HepG2 (cell line): ENCODE results near the gene SIK3. TPM values are rescaled to one million over a fixed set of nuclear protein-coding genes. Genes with fewer than 3 reads are reported as not detected.

Source experiments
- ATAC-seq: fragments of 200-7000 bp; cut with Tn5 transposase; 3 replicates; pipeline ENCODE4 v1.9.1; 2020; ENCODE audit warnings: mild to moderate bottlenecking, moderate library complexity
- BruUV-seq: library from RNA; stranded (reverse); fragments of 400-500 nt; replicated peaks from 2 replicates; lab custom pipeline; 2021; lab: Mats Ljungman, UMichigan
- CTCF ChIA-PET: fragments of 300-600 bp; formaldehyde crosslinking; extraction: SDS; loops from one replicate; lab custom pipeline; 2021; ENCODE audit warnings: low total read pairs, inconsistent platforms, low intra/inter-chr PET ratio; lab: Yijun Ruan, JAX
- POLR2A ChIA-PET: fragments of 350-600 bp; sonication (Branson Sonifier 250); formaldehyde crosslinking; loops from one replicate; lab custom pipeline; 2020; ENCODE audit warnings: antibody characterized with exemption, inconsistent platforms; lab: Yijun Ruan, JAX
- DNase-seq: peaks from one replicate; pipeline ENCODE4 v3.0.0-alpha.2; 2015; ENCODE audit warnings: low spot score
- FAIRE-seq: peaks from 3 replicates; lab custom pipeline; 2011; peaks lifted over from hg19 to GRCh38; lab: Jason Lieb, UNC
- H2AFZ ChIP-seq: one replicate; pipeline ENCODE4 v1.6.1; 2011; ENCODE audit warnings: low read length, inconsistent platforms
- H3K27ac ChIP-seq: fragments of 300-600 bp; 3 replicates; pipeline ENCODE4 v1.8.0; 2011; ENCODE audit warnings: mixed run types, mild to moderate bottlenecking, mixed read lengths, low read length, inconsistent platforms; ENCODE audit not compliant: insufficient read depth; ENCODE audit errors: extremely low read length
- H3K27me3 ChIP-seq, 2 experiments: fragments of 200-600 bp in 1 of 2; 2 replicates in 1 of 2; 3 replicates in 1 of 2; pipeline versions ENCODE4 v1.6.0 to v1.8.0; 2011; ENCODE audit warnings: low read length in 2 of 2, mild to moderate bottlenecking in 2 of 2, moderate library complexity in 2 of 2, inconsistent platforms in 1 of 2; ENCODE audit not compliant: insufficient read depth in 2 of 2, control insufficient read depth in 1 of 2
- H3K36me3 ChIP-seq, 2 experiments: fragments of 200-600 bp in 1 of 2; replicated peaks in 1 of 2; 2 replicates in 1 of 2; 3 replicates in 1 of 2; pipeline versions ENCODE4 v1.5.1 to v1.8.0; 2011; ENCODE audit warnings: low read length in 2 of 2, inconsistent platforms in 1 of 2; ENCODE audit not compliant: insufficient read depth in 2 of 2, control insufficient read depth in 1 of 2
- H3K4me1 ChIP-seq: 2 replicates; pipeline ENCODE4 v1.5.1; 2012; ENCODE audit warnings: low read length, inconsistent platforms; ENCODE audit not compliant: insufficient read depth
- H3K4me2 ChIP-seq: 2 replicates; pipeline ENCODE4 v1.6.0; 2011; ENCODE audit warnings: low read depth, low read length, inconsistent platforms
- H3K4me3 ChIP-seq, 3 experiments: fragments of 200-600 bp in 1 of 3; sonication (generic), shearing (Covaris generic) in 1 of 3; replicated peaks in 1 of 3; 2 replicates each; pipeline ENCODE4 v1.5.1; 2011 to 2016; ENCODE audit warnings: low read length in 3 of 3, inconsistent platforms in 2 of 3, low read depth in 2 of 3, mild to moderate bottlenecking in 2 of 3, control low read depth in 1 of 3, mixed read lengths in 1 of 3; ENCODE audit not compliant: insufficient read depth in 1 of 3
- H3K79me2 ChIP-seq: one replicate; pipeline ENCODE4 v1.6.1; 2011; ENCODE audit warnings: low read length, inconsistent platforms; ENCODE audit not compliant: insufficient read depth
- H3K9ac ChIP-seq: 2 replicates; pipeline ENCODE4 v1.6.0; 2011; ENCODE audit warnings: mild to moderate bottlenecking, low read depth, low read length, inconsistent platforms; ENCODE audit not compliant: insufficient read depth
- H3K9me3 ChIP-seq: 2 replicates; pipeline ENCODE4 v1.5.1; 2012; ENCODE audit warnings: mild to moderate bottlenecking, low read length
- H4K20me1 ChIP-seq: 2 replicates; pipeline ENCODE4 v1.6.0; 2011; ENCODE audit warnings: inconsistent platforms, mild to moderate bottlenecking, low read length, moderate library complexity; ENCODE audit not compliant: insufficient read depth
- FIP1L1 ChIP-seq: fragments of 200-400 bp; formaldehyde crosslinking; IDR thresholded peaks from 2 replicates; pipeline ENCODE4 v1.6.1; 2018; ENCODE audit warnings: low read depth, mild to moderate bottlenecking, low read length, moderate library complexity, borderline replicate concordance; ENCODE audit not compliant: insufficient read depth
- FOXC1 ChIP-seq: sonication (generic); formaldehyde crosslinking; IDR thresholded peaks from 2 replicates; pipeline ENCODE4 v1.8.0; 2022; ENCODE audit warnings: mild to moderate bottlenecking, missing genetic modification reagents, borderline replicate concordance
- GATA4 ChIP-seq: sonication (generic); IDR thresholded peaks from 2 replicates; pipeline ENCODE4 v1.6.1; 2016; ENCODE audit warnings: antibody characterized with exemption, low read depth, borderline replicate concordance
- HINFP ChIP-seq: sonication (generic); formaldehyde crosslinking; IDR thresholded peaks from 2 replicates; pipeline ENCODE4 v1.4.0; 2020; ENCODE audit warnings: low read depth, mild to moderate bottlenecking, missing genetic modification reagents
- ISX ChIP-seq: sonication (generic); formaldehyde crosslinking; conservative IDR thresholded peaks from 2 replicates; pipeline ENCODE4 v1.5.0; 2020; ENCODE audit warnings: missing genetic modification reagents
- SKIL ChIP-seq: sonication (generic); formaldehyde crosslinking; IDR thresholded peaks from 2 replicates; pipeline ENCODE4 v1.8.0; 2022; ENCODE audit warnings: missing genetic modification reagents, mild to moderate bottlenecking, moderate library complexity, borderline replicate concordance
- ZBTB25 ChIP-seq: IDR thresholded peaks from 2 replicates; pipeline ENCODE4 v1.6.1; 2018; ENCODE audit warnings: missing genetic modification reagents
- ZBTB34 ChIP-seq: sonication (generic); formaldehyde crosslinking; IDR thresholded peaks from 2 replicates; pipeline ENCODE4 v1.8.0; 2022; ENCODE audit warnings: mild to moderate bottlenecking, missing genetic modification reagents
- ZBTB39 ChIP-seq: sonication (generic); formaldehyde crosslinking; IDR thresholded peaks from 2 replicates; pipeline ENCODE4 v1.5.0; 2020; ENCODE audit warnings: missing genetic modification reagents
- ZFP91 ChIP-seq: sonication (generic); formaldehyde crosslinking; IDR thresholded peaks from 2 replicates; pipeline ENCODE4 v1.9.0; 2022; ENCODE audit warnings: missing genetic modification reagents, mild to moderate bottlenecking, borderline replicate concordance
- ZNF17 ChIP-seq: sonication (generic); formaldehyde crosslinking; IDR thresholded peaks from 2 replicates; pipeline ENCODE4 v1.5.0; 2020; ENCODE audit warnings: mild to moderate bottlenecking, missing genetic modification reagents
- ZNF30 ChIP-seq: sonication (generic); formaldehyde crosslinking; IDR thresholded peaks from 2 replicates; pipeline ENCODE4 v1.5.0; 2020; ENCODE audit warnings: mild to moderate bottlenecking, missing genetic modification reagents
- WGBS: methylation state at CpG from one replicate; pipeline ENCODE4 v1.1.6; 2017; ENCODE audit warnings: low lambda C conversion rate; 5-methylcytosine and 5-hydroxymethylcytosine counted together
- in situ Hi-C: cut with HindIII; loops from 2 replicates; pipeline ENCODE4 v1.10.0; 2017; ENCODE audit warnings: low pct_unique_long_range_greater_than_20kb; ENCODE audit not compliant: extremely low pct_ligation_motif_present
- intact Hi-C: fragments of 100-400 bp; cut with micrococcal nuclease; formaldehyde crosslinking; loops from one replicate; pipeline ENCODE4 v1.10.0; 2022; ENCODE audit not compliant: unreplicated experiment
- polyA plus RNA-seq, 8 experiments: library from polyadenylated mRNA; depleted of rRNA in 3 of 8; stranded (reverse) in 7 of 8; unstranded in 1 of 8; fragments of >200 nt; fragmentation: Illumina TruSeq in 4 of 8; extraction: Trizol in 4 of 8; gene quantifications; 2 replicates each; pipeline versions ENCODE4 v1.2.1 to v1.2.3, GENCODE V29; 2011 to 2016; ENCODE audit warnings: low read depth in 4 of 8, missing spikeins in 1 of 8, mixed read lengths in 1 of 8; ENCODE audit not compliant: insufficient read depth in 1 of 8
- total RNA-seq, 5 experiments: library from RNA; depleted of rRNA; stranded (reverse); fragments of >200 nt; fragmentation: Illumina TruSeq; extraction: Trizol; gene quantifications; 2 replicates each; pipeline ENCODE4 v1.2.3, GENCODE V29; 2016; ENCODE audit warnings: low read depth in 1 of 5

The SIK3 gene
- total and polyA plus RNA-seq, 2 of the 13 experiments (the other 11 are each of a cell fraction or from before 2014, with no cell fraction given) = 5.7 to 9.8 TPM

- no peaks in the 10 kb centered on the region for H4K20me1 ChIP-seq
- 93% methylated on average over 6 of the region's 6 CpGs for WGBS
- ATAC-seq (no peak), DNase-seq (no peak), FAIRE-seq (no peak)
- no peak overlapping the region for H3K4me3 ChIP-seq
- no peaks in the 10 kb centered on the region for H3K4me1 ChIP-seq
- intact Hi-C loops = no loop called here
- no peaks in the 10 kb centered on the region; a peak in 1 of 5 replicates for H3K27me3 ChIP-seq
- in situ Hi-C loops = no loop called here
- no peaks in the 10 kb centered on the region for H3K9me3 ChIP-seq
- ChIA-PET CTCF (no interaction called here), POLR2A (no interaction called here)
- H3K4me2 ChIP-seq = no peak overlapping the region
- H3K79me2 ChIP-seq = no peaks in the 10 kb centered on the region
- no peak overlapping the region for H3K9ac ChIP-seq
- no TSS peak for BruUV-seq
- H2AFZ ChIP-seq = no peak overlapping the region
- H3K27ac ChIP-seq = no peak overlapping the region
- H3K36me3 ChIP-seq = peaks cover 15 to 46% of the 10 kb centered on the region in 2 experiments
- TF ChIP-seq ZNF17 (CRISPR knock-in tag) (no peak), ZNF30 (CRISPR knock-in tag) (no peak), FIP1L1 (no peak), FOXC1 (CRISPR knock-in tag) (no peak), ZBTB25 (CRISPR knock-in tag) (no peak), ISX (CRISPR knock-in tag) (no peak), GATA4 (no peak), SKIL (no peak), HINFP (CRISPR knock-in tag) (no peak), ZBTB34 (CRISPR knock-in tag) (no peak), ZBTB39 (no peak), ZFP91 (CRISPR knock-in tag) (no peak)
Measured at GRCh38 chr11:116953530-116954285, 144.5 kb downstream of the SIK3 start.
